GM19324 (cell line): ENCODE data around the gene CD28.

Experiments
- ATAC-seq: cut with Tn5 transposase; IDR thresholded peaks from one replicate; pipeline ENCODE4 v1.9.1; 2021; ENCODE audit warnings: mild to moderate bottlenecking, moderate library complexity; ENCODE audit not compliant: unreplicated experiment, low FRiP score

The CD28 gene

DNA sequence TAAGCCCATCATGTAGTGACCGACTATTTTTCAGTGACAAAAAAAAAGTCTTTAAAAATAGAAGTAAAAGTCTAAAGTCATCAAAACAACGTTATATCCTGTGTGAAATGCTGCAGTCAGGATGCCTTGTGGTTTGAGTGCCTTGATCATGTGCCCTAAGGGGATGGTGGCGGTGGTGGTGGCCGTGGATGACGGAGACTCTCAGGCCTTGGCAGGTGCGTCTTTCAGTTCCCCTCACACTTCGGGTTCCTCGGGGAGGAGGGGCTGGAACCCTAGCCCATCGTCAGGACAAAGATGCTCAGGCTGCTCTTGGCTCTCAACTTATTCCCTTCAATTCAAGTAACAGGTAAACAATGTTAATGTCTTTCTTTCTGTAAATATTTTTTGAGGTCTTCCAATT is at the start of gene CD28:
TSS of gene CD28 (plus strand) at position 237 of the 400 bp plus-strand sequence. CDS start at position 295, 58 bp downstream.
- peak; percentile 100 for ATAC-seq

DNA sequence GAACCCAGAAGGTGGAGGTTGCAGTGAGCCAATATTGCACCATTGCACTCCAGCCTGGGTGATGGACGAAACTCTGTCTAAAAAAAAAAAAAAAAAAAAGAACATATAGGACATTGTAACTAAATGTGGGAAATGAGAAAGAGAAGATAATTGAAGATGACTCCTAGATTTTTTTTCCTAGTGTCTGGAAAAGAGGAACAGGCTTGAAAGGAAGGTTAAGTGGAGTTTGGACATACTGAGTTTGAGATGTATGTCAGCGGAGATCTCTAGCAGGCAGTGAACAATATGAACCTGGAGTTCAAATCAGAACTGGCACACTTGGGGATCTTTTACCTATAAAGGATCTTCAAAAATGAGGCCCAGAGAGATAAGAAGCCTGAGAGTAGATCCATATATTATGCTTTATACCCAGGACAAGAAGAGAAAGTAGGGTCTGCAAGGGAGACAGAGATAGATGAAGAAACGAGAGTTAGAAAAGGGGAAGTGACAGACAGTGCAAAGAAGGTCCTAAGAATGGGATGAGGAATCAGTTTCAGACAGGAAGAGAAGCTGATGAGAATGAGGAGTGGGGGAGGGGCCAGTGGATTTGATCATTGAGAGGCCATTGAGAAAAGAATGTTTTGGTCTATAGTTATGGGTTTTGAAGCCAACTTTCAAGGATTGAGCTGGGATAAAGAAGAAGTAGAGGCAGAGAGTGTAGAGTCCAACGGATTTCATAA is 46.9 kb upstream of the CD28 start:
- ATAC-seq = no peak

DNA sequence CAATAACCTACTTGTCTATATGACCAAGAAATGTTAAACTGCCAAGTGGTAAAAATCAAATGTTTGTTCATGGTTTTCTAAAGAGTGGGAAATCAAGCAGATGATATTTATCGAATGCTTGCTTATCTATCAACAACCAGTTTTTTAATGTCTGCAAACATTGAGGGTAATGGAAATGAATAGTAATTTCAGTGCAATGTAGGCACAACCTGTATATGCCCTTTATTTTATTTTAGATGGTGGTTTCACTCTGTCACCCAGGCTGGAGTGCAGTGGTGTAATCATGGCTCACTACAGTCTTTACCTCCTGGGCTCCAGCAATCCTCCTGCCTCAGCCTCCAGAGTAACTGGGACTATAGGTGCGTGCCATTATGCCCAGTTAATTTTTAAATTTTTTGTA is 46.0 kb upstream of the CD28 start:
- ATAC-seq = no peak

DNA sequence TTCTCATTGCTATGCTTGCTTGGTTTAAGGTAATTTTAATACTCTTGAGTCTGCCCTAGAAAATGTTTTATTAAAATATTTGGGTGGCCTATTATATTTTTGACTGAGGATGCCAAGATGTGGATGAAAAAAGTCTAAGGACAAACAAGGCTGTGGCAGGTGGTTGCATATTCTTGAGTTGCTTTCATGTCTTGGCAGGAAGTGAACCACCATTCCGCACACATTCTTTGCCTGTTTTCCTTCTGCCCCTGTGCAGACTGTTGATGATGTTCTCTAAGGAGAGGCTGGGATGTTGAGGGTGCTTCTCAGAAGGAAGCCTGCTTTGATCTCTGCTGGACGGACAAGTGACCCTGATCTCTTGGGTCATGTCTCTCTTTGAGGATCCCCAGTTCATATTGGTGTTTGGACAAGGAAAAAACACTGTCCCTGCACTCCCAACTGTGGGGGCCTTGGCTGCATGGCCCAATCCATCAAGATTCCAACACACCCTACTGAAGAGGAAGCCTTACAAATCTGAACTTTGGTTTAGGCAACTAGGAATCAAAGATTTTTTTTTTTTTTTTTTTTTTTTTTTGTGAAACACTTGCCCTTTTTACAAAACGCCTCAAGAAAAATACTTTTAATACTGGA is 45.0 kb upstream of the CD28 start:
- ATAC-seq = no peak

DNA sequence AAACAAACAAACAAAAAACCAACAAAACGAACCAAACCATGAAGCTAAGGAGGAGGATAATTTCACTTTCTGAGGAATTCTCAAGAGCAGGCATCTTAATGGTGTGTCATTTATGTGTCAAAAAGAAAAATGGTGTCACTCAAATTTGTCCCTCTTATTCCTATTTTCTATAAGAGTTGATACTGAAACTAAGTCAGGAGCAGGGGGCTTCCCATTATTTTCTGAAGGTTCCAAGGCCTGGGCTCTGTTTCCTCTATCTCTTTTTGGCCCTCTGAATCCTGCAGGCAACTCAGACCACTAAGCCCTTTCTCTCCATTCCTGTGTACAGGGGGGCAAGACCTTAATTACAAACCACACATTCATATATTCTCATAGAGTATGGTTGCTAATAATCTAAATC is 44.0 kb upstream of the CD28 start:
- ATAC-seq = no peak

DNA sequence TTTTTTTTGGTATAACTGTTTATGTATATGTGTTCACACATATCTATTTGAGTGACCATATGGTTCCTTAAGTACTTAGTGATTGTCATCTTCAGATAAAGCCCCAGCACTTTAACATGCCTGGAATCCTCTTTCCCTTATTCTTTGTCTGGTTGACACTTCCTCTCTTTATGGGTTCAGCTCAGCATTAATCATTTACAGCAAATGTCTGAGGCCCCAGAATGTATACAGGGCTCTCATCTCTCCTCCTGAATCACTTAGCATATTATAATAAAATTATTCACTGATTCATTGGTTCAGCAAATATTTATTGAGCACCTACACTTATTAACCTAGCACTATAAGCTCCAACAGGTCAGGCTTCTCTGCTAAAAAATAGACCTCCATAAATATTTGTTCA is 43.5 kb upstream of the CD28 start:
- no peak for ATAC-seq

DNA sequence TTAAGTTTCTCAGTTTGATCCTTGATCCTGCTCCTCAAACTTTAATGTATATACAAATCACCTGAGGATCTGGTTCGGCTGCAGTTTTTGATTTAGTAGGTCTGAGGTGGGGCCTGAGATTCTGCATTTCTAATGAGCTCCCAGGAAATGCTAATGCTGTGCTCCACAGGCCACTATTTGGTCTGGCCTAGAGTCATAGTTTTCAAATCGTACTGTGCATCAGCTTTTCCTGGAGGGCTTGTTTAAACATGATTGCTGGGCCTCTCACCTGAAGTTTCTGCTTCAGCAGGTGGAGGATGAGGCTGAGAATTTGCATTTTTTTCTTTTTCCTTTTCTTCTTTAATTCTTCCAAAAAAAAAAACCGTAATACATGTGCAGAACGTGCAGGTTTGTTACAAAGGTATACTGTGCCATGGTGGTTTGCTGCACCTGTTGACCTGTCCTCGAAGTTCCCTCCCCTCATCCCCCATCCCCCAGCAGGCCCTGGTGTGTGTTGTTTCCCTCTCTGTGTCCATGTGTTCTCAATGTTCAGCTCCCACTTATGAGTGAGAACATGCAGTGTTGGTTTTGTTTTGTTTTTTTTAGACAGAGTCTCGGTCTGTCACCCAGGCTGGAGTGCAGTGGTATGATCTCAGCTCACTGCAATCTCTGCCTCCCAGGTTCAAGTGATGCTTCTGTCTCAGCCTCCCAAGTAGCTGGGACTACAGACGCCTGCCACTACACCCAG is 42.2 kb upstream of the CD28 start:
- no peak for ATAC-seq

DNA sequence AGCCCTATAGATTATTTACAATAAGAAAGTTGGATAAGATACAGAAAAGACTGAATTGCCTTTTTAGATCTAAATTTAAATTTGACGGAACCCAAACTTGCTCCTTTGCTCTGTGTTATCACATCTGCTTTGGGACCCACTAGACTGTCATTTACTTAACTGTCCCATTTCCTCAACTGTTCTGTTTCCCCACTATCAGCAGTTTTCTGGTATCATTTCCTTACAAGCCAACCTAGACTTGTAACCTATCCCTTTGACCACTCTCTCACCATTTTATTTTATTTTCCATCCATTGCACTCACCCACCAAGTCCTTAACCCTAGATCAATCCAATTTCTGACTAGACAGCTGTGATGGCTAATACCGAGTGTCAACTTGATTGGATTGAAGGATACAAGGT is 38.6 kb upstream of the CD28 start:
- ATAC-seq = no peak

DNA sequence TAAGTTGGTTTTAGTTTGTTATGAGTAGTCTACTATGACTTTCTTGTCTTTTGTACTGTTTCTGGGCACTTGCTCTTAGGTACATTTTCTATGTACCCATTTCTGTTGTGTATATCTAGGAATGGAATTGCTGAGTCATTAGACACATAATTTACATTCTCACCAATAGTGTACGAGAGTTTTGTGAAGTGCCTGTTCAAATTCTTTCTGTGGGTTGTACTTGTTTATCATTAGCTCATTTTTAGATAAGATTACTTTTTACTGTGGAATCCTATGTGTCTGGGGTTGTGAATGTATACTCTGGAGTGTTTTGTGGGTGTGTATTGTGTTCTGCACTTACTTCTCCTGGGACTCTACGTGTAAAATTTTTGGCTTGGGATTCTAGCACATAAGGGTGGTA is 36.6 kb upstream of the CD28 start:
- no peak for ATAC-seq

DNA sequence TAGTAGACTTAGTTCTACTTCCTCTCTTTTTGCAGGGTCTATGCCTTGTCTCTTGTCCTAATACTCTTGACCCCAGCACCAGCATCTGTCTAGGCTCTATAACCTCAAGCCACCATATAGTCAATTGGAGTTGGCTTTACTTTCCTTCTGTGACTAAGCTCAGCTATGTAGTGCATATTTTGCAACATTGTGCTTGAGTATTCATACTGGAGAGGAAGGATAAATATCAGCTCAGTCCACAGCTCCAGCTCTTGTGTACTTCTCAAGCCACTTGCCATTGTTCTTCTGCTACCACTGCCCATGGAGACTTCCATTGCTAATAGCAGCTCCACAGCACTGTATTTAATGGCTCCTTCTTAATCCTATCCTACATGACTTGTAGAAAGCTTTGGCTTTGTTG is 35.5 kb upstream of the CD28 start:
- ATAC-seq = no peak

DNA sequence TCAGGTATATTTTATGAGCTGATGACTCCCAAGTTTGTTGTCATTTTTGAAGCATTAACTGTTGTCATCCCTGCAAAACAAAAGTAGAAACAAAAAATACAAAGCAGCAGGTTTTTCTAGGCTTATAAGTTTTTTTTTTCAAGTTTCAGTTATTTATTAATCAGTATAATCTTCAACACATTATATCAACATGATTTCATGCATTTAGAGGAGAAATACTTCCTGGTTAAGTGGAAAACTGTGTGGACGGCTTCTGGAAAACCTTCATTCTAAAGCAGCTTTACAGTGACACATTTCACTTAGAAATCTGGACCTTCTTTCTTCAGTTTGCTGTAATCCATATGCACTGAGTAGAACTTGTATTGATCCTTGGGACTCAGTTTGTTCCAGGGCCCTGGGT is 34.6 kb upstream of the CD28 start:
- no peak for ATAC-seq

DNA sequence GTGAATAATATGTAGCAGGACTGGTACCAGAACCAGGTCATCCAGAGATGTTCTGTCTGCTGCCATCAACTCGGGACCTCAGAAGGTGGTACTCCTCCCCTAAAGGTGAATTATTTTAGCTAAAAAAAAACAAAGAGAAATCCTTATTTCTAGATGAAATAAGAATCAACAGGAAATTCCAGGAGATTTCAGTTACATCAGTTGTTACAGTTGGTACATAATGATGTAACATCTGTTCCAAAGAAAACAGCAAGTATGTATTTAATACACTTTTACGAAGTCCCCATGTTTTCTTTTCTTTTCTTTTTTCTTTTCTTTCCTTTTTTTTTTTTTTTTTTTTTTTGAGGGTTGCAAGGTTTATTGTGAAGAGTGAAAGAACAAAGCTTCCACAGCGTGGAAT is 33.6 kb upstream of the CD28 start:
- no peak for ATAC-seq

DNA sequence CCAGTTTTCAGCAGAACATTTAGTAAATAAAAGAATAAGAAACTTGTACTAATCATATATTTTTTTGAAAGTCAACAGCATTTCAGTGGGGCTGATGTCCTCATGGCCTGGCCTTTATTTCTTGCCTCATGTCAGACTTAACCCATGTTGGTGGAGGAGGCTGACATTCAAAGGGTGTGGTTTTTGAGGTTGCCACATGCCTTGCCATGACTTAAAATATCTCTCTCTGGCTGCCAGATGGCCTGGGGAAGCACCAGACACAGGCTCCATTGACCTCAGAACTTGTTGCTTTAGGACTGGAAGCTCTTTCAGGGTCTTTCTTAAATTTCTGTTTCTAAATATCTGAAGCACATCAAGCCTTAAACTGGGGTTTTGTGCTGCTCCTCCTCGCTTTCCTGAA is 32.5 kb upstream of the CD28 start:
- peak; percentile 98 for ATAC-seq

DNA sequence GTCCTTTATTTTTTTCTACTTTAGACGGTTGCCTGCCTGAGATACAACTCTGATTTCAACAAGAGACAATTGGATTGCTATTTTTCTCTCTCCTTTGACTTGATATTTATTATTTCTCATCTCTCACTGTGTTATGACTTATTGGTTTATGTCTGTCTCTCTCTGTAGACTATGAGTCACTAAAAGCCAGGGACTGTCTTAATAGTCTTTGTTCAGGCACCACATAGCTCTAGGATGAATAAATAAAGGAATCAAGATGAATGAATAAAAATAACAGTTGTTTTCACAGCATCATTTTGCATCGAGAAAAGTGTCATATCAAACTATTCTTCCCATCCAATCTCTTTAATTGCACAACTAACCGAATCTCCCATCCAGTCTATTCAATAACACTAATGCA is 31.4 kb upstream of the CD28 start:
- ATAC-seq = no peak

DNA sequence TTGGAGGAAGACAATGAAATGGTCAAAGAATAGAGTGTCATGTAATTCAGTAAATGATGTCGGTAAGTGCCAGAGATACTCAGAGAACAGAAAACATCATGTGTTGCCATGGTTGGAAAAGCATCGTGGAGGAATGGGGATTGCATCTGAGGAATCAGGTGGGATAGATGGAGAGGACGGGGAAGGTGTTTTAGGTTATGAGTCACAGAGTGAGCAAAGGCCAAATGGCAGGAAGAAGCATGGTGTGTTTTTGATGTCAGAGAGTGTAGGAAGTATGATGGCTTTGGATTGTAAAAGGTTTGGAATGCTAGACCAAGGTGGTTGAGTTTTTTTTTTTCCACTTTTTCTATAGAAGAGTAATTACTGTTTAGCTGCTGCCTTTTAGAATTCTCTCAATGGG is 27.5 kb upstream of the CD28 start:
- ATAC-seq = no peak

DNA sequence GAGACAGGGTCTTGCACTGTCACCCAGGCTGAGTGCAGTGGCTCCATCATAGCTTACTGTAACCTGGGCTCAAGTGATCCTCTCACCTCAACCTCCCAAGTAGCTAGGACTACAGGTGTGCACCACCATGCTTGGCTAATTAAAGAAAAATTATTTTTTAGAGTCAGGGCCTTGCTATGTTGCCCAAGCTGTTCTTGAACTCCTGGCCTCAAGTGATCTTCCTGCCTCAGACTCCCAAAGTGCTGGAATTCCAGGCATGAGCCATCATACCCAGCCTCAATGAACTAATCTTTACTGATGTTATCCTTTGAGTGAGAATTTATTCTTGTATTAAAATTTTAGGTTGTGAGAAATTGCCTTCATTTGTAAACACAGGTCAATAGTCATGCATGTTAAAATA is 27.0 kb upstream of the CD28 start:
- no peak for ATAC-seq

DNA sequence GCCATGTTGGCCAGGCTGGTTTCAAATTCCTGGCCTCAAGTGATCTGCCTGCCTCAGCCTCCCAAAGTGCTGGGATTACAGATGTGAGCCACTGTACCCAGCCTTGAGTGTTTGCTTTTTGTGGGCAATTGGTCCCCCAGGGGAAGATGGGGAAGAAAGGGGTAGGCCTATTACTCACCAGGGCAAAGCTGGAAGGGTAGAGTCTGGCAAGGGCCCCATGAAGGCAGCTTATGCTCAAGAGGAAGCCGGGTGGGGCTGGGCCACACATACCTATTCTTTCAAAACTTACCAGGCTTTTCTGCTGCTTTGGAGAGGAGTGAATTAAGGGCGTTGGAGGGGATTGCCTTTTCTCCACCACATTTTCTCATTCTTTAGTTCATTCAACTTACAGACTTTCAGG is 24.5 kb upstream of the CD28 start:
- no peak for ATAC-seq

DNA sequence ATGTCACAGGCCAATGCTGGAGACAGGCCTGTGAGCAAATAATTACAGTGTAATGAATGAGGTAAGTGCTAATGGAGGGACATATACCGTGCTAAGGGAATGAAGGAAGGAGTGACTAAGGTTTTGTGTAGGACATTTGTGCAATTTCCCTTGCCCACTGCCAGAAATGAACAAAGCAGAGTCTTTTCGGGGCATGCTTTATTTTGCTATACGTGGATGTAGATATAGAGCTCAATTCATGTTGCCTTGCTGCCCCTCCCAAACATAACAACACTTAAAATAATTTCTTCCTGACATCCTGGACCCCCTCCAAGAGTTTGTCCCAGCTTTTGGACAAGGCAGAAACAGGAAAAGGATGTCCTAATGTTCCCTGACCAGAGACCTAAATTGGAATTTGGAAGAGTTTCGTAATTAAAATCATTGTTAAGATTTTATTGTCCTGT is 23.7 kb upstream of the CD28 start:
- ATAC-seq = no peak

DNA sequence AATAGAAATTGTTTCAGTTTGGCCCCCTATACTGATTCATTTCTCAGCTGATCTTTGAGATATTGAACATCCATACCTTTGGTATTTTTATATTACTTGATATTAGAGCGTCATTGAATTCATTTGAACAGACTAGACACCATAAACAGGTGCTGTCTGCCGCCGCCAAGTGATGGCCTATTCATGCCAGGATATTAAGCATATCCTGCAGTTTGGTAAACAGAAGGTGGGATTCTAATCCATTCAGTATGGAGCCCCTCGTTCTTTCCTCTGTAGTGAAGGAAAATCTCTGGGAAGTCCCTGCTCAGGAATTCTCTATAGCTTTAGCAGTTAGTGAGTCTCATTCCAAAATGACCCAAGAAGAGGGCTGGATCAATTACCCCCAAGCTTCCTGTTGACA is 23.0 kb upstream of the CD28 start:
- ATAC-seq = no peak

DNA sequence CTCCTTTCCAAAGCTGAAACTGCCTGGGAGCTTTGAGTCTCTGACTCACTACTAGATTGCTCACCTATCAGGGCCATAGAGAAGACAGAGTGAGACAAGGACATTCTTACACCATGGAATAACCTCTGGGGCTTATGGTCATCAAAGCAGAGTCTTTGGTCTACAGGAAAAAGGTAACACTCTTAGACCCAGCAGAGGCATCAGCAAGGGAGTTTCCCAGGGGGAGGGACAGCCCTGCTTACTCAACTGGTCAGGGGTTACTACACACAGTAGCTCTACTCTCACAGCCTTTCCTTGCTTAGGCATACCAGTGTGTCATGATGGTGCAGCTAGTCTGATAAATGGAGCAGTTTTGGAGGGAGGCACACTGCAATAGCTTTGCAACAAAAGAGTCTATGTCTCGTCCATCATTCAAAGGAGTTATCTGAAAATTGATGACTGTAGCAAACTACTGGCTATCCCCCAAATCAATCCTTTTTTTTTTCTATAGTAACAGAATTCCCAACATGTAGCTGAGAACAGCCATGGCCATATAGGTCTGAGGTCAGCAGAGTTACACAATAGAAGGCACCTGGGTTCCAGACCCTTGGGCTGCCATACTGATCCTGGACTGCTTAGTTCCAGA is 22.4 kb upstream of the CD28 start:
- ATAC-seq = peak; percentile 62

DNA sequence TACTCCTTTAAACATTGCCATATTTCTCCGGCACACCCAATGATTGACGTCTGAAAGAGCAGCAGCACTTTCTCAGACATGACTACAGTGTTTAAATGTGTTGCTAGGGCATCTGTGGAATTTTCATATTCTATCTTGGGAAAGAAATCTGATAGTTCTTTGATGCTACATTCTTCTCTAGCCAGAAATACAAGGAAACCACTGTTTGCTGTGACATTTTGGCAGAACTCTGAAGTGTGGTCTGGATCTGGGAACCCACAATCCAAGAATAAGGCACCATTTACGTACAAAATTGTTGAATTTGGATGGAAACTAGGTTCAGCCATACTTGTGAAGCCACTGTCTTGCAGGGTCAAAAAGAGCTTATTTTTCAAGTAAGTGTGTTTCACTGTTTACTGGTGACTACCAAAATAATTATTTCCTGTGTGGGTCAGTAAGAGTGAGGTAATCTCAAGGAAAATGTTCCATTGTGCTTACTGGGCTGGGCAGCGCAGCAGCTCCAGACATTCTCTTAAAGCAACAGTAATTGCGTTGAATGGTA is 21.3 kb upstream of the CD28 start:
- ATAC-seq = no peak
